NCI-H345 treated with DMSO at 0.1 percent for 48 hours (cell line): ENCODE measurements around the gene LSM14A.

Experiments used
- DNase-seq: peaks from one replicate; lab custom pipeline; 2025; ENCODE audit not compliant: unreplicated experiment; lab: John Stamatoyannopoulos, UW

The LSM14A gene

DNA sequence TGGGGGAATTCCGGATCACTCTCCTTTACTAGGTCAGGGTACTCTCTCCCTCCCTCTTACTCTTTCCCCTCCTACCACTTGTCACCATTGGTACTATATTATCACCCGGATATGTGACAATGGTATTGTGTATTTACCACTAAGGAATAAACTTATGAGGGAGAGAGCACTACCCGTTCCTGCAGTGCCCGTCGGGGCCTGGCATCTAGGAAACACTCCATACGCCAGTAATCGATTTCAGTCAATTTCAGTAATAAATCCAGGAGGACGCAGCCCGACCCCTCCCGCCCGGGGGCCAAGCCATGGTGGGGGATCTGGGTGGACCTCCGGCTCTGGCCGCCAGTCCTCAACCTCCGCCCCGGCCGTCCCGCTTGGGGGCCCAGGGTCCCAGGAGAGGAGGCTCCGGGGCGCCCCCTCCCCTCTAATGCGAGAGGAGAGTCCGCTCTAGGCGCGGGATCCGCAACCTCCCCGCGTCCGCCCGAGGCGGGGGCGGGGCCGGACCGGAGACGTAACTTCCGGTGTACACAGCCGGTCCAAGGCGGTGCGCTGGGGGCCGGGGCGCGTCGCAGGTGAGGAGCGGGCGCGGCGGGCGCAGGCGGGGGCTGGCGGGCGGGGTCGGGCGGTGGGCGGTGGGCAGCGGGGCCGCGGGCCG, 81.9 kb downstream of the LSM14A start, which contains the start of gene GARRE1:
TSS of gene GARRE1 (plus strand) at position 509 of the 652 bp plus-strand sequence. CDS start 45,920 bp downstream, outside the sequence.
- peak; percentile 86 for DNase-seq

DNA sequence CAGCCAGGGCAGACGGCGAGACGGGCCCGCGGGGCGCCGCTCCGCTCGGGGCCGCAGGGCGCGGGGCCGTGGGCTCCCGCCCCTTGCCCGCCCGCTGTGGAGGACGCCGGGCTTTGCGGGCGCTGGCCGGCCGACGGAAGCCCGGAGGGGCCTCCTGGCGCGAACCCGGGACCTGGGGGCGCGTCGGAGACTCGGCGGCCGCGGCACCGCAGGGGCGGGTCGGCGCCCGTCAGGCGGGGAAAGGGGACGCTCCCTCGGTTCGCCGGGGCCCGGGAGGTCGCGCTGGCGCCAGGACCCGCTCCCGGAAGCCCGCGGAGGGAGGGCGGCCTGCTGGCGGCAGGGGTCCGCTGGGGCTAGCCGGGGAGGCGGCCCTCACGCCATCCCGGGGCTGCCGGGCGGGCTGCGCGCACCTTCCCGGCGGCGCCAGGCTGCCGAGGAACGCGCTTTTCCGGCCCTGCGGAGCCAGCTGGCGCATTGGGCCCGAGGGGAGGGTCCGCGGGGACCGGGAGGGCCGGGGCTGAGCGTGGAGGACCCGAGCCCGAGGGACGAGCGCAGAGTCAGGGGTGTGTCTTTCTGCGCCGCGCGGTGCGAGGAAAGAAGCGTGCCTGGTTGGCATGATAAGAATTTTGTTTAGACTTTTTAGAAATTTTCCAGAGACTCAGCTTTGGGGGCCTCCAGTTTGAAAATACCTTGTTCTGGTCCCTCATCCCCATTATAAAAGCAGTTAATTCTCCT, 82.6 kb downstream of the LSM14A start:
- DNase-seq = no peak

DNA sequence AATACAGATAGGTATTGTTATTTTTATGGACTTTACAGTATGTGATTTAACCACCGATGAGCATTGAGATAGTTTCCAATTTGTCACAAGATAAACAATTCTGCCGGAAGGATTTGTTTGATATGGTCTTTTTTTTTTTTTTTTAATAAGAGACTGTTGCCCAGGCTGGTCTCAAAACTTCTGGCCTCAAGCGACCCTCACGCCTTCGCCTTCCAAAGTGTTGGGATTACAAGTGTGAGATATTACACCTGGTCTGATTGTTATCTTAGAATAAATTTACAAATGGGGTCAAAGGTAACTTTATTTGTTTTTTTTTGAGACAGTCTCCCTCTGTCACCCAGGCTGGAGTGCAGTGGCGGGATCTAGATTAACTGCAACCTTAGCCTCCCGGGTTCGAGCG, 83.2 kb downstream of the LSM14A start:
- DNase-seq = no peak

DNA sequence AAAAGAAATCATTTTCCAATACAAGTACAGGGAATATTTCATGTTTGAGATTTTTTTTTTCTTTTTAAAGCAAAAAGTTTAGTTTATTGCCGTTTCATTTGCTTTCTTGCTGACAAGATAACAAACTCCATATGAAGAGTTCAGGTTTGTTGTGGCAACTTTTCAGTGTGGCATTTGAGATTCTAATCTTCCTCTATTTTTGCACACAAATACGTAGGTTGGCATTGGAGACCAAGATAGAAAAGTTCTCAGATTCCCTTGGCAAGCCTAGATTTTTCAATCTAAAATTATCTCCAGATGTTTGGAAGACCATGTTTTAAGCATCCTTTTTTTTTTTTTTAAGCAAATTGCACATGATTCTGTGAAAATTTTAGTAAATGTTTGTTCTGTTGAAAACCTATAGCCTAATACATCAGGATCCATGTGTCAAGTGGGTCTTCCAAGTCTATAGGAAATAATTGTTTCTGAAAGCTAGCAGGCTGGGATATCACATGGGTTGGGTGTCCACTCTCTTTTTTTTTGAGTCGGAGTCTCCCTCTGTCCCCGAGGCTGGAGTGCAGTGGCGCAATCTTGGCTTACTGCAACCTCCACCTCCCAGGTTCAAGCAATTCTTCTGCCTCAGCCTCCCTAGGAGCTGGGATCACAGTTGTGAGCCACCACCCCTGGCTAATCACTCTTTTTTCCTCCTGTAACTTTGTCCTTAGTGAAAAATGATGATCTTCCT, 84.7 kb downstream of the LSM14A start:
- no peak for DNase-seq

GRCh38 chr19:34257559-34257924, 85.2 kb downstream of the LSM14A start:
- DNase-seq = no peak

DNA sequence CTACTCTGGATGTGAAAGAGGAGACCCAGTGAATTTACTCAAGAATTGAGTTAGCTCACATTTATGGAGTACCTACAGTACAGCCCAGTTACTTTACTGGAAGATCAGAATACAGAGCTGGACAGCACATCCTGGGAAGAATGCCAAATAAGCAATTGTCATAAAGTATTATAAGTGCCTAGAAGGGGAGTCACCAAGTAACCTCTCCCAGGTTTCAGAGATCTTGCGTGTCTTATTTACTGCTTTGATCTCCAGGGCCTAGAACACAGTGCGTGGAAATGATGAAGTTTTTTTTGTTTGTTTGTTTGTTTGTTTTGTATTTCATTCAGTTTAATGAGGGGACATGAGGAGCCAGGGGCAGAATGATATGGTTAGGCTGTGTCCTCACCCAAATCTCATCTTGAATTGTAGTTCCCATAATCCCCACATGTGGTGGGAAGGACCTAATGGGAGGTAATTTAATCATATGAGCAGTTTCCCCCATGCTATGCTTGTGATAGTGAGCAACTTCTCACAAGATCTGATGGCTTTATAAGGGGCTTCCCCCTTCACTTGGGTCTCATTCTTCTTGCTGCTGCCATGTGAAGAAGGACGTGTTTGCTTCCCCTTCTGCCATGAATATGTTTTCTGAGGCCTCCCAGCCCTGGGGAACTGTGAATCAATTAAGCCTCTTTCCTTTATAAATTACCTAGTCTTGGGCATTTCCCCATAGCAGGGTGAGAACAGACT, 87.2 kb downstream of the LSM14A start:
- DNase-seq = no peak

- DNase-seq = no peak
These were observed 88.5 kb downstream of the LSM14A start for GRCh38 chr19:34260771-34261173.

- DNase-seq = no peak
These were observed 89.2 kb downstream of the LSM14A start for GRCh38 chr19:34261334-34262109.

DNA sequence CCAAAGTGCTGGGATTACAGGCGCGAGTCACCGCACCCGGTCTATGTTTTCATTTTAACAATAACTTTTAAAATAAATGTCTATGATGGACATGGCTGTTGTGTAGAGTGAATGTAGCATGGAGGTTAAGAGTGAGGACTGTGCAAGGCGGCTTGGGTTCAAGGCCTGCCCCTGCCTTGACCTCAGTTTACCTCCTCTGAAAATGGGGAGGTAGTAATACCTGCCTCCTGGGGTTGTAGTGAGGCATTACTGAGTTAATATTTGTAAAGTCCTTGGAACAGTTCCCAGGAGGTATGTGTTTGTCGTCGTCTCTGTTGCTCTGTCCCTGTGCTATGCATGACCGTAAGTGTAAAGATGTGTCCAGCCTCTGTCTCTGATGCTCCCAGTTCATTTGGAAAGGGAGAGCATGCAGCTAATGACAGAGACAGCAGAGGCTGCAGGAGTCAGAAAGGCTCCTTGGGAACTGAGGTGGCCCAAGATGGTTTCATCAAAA, 91.5 kb downstream of the LSM14A start:
- no peak for DNase-seq

GRCh38 chr19:34265221-34265650, 92.9 kb downstream of the LSM14A start:
- DNase-seq = no peak

DNA sequence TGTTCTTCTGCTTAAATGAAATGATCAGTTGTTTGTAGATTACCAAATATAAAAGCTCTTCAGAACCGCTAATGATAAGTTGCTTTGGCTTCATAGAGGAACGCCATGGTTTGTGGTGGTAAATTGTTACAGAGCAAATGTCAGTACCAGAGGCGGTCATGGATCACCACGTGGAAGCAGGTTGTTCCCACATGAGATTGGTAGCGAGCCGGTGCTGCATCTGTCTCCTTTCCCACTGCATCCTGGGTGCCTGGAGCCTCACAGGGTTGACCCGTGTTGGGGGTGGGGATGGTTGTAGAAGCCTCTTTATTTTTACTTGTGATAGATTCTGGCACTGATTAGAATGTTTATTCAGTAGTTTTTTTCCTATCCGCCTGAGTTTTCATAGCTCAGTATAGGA, 96.8 kb downstream of the LSM14A start:
- no peak for DNase-seq

DNA sequence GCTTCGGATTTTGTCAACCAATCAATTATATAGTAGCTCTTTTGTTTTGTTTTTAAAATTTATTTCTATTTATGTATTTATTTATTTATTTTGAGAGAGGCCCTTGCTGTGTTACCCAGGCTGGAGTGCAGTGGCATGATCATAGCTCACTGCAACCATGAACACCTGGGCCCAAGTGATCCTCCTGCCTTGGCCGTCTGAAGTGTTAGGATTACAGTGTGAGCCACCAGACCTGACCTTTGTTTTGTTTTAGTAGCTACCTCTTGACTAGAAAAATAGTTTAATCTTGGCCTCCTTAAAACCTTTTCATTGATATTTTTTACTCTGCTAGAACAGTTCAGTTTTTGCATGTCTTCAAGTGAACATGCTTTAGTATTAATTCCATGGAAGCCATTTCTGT, 97.2 kb downstream of the LSM14A start:
- no peak for DNase-seq

DNA sequence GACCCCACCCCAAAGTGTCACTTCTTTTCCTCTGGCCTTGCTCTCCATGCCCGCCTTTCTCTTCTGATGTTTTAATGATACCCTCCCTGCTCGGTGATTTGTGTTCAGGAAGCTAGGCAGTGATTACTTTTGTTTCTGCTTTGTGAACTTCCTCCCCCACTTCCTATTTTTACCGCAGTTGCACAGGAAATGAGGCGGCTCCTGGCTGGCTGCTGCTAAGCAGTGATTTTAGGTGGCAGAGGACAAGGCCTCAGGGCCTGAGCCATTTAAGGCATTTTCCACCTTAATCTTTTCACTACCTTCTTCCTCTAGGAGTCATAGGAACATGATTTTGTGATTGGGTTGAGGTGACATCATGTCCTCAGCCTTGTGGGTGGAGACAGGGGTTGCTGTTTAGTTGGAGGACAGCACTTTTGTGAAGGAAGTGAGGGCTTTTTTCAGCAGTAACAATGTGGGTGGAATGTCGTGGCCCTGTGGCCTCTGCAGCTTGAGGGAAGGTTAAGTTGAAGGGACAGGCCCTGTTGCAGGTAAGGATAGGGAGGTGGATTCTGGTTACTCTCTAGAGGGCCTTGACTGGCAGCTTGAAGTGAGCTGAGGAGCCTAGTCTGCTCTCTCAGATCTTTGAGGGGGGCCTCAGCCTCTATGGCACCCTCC, 97.8 kb downstream of the LSM14A start:
- DNase-seq = no peak

DNA sequence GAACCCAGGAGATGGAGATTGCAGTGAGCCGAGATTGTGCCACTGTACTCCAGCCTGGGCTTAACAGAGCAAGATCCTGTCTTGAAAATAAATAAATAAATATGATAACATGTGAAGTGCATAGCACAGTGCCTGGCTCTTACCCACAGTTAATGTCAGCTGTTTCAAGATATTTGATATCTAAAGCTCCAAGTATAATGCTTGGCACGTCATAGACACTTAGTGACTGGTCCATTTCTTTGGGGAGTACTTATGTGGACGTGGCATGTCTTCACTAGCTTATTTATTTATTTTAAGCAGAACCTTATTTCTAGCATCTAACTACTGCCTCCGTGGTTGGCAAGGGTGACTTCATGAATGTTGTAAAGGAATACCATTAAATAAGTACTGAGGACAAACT, 100.8 kb downstream of the LSM14A start:
- DNase-seq = no peak

- no peak for DNase-seq
These were observed 102.1 kb downstream of the LSM14A start for GRCh38 chr19:34274284-34274826.

DNA sequence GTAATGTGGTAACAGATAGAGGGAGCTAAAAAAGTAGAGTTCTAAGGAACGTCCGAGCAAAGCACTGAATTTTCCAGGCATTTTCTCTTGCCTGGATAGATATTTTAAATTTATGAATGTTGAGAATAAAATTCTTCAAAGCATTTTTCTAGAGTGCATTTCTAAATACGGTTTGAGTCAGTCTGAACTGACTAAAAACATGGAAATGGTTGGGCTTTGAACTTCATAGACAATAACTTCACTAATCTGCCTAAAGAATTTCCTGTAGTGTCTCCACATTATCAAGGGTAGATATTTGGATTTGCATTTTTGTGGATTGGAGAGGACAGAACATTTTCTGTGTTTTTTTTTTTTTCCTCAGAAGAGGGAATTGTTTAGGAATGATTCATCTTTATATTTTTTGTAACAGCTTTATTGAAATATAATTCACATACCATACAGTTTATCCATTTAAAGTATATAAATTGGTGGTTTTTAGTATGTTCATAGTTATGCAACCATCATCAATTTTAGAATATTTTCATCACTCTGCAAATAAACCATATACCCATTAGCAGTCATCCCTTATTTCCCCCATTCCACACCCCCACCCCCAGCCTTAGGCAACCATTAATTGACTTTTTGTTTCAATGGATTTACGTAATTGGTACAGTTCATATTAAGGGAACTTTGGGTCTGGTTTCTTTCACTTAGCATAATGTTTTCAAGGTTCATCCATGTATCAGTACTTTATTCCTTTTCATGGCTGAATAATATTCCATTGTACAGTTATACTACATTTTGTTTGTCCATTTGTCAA, 102.7 kb downstream of the LSM14A start:
- DNase-seq = no peak

DNA sequence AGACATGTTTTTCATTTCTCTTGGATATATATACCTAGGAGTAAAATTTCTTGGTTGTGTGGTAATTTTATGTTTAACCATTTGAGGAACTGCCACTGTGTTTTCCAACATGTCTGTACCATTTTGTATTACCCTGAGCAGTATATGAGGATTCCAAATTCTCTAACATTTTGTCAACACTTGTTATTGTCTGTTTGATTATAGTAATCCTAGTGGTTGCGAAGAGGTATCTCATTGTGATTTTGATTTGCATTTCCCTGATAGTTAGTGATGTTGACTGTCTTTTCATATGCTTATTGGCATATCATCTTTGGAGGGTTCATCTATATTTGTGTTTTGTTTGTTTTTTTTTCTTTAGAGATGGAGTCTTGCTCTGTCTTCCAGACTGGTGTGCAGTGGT, 103.4 kb downstream of the LSM14A start:
- no peak for DNase-seq

GRCh38 chr19:34276614-34277013, 104.3 kb downstream of the LSM14A start:
- DNase-seq = peak; percentile 84

DNA sequence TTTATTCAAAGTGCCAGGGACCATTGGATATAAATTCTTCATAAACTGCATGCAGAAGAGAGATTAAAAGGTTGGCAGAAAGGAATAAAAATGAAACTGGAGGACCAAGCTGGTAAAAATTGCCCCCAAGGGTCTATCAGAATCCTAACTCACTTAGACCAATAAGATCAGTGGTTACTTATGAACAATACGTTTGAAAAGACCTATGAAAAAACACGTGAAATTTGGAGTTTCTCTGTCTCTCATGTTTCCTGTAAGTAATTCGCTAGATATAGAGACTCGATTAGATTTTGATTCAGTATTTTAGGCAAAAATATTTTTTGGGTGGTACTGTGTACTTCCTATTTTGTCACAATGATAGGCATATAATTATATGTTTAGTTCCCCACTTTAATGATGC, 104.9 kb downstream of the LSM14A start:
- no peak for DNase-seq
